HPDE6-E6E7 (cell line): Measurements from ENCODE around the gene SPDYE18.
"Not testable (repeated sequence)": the region's sequence is repeated elsewhere in the genome, so short reads cannot be mapped to it uniquely, and the experiment has no call there.

ENCODE experiments used
- DNase-seq: peaks from one replicate; pipeline ENCODE4 v3.0.0; 2011; ENCODE audit warnings: missing footprints; ENCODE audit errors: extremely low spot score

SPDYE18 gene

DNA sequence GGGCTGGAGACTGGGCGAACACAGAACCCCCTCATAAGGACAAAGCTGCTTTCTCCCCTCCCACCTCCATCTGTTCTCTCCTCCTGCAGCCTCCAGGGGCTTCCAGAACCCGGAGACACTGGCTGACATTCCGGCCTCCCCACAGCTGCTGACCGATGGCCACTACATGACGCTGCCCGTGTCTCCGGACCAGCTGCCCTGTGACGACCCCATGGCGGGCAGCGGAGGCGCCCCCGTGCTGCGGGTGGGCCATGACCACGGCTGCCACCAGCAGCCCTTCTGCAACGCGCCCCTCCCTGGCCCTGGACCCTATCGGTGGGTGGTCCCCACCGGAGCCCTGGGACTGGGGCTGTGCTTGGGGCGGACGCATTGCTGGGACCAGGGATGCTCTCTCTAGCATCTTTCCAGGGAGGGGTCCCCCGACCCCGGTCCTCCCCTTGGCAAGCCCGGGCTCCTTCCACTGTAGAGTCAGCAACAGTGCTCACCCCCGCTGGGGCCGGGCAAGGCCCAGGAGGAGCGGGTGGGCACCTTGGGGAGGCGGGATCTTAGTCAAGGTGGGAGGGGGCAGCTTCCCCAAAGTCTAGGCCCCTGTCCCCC, 56.8 kb downstream of the SPDYE18 start:
- DNase-seq: not testable (repeated sequence)

DNA sequence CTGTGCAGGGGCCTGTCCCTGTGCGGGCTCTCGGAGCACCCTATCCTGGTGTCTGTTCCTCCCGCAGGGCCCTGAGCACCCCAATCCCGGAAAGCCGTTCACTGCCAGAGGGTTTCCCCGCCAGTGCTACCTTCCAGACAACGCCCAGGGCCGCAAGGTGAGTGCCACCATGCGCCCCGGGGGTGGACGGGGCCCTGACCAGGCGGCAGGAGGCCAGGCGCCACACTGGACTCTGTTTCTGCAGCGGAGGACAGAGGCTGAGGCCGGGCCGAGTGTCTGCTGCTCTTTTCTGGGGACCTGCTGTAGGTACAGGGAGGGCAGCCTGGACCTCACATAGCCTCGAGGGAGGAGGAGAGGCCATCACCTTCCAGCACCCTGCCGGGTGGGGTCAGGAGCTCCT, 58.2 kb downstream of the SPDYE18 start:
- not testable (repeated sequence) for DNase-seq

DNA sequence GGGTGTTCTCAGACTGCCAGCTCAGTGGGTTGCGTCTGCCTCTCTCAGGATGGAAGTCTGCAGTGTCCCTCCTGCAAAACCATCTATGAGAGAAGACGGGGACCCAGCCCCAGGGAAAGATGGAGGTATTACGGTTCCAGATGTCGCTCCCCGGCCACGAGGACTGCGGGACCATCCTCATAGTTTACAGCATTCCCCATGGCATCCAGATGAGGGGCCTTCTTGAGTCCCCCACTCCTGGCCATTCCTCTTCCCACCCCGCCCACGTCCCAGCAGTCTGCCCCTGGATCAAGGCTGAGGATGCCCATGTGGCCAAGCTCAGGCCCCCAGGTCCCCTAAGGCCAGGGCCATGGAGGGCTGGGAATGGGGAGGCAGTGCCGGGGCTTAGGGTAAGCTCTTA, 59.1 kb downstream of the SPDYE18 start:
- not testable (repeated sequence) for DNase-seq

DNA sequence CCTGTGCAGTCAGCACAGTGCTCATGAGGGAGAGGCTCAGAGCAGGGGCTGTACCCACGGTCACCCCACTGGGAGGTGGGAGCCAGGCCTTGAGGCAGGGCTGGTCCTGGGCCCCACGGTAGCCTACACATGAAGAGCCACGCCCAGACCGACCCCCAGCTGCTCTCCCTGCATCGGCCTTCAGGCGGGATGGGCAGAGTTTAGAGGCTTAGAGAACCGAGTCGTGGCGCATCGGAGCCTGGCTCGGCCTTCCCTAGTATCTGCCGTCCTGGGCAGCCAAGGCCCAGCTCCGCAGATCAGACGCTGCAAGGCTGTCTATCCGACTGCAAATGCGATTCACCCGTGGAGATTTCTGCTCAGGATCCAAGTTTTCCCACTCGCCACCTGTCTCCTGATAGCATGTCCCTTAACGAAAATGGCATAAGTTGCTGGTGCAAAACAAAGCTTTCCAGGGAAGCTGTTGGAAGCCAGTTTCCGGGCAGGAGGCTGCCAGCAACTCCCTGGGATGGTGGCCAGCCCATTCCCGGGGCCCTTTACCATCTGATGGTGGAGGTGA, 59.6 kb downstream of the SPDYE18 start:
- not testable (repeated sequence) for DNase-seq

- not testable (repeated sequence) for DNase-seq
These were observed 60.3 kb downstream of the SPDYE18 start for GRCh38 chr7:77002104-77002503.
